PFSK-1 (cell line): ENCODE data around the gene NCOA3.

ENCODE experiments used
- FOXP2 ChIP-seq: optimal IDR thresholded peaks from 2 replicates; pipeline ENCODE3; 2011; ENCODE audit warnings: borderline replicate concordance, control low read depth, inconsistent platforms; ENCODE audit not compliant: insufficient read depth; ENCODE audit errors: extremely low read length, extremely low read depth
- POLR2AphosphoS5 ChIP-seq: IDR thresholded peaks from 2 replicates; pipeline ENCODE4 v1.6.1; 2012; ENCODE audit warnings: low read depth, mild to moderate bottlenecking, control low read depth, low read length, moderate library complexity
- REST ChIP-seq, 2 experiments: IDR thresholded peaks; 2 replicates each; pipeline versions ENCODE4 v1.6.1 to v1.8.0; 2011 to 2012; ENCODE audit warnings: low read depth in 2 of 2, low read length in 2 of 2, control low read depth in 1 of 2, inconsistent platforms in 1 of 2, mild to moderate bottlenecking in 1 of 2, moderate library complexity in 1 of 2; ENCODE audit not compliant: insufficient read depth in 1 of 2
- SIN3A ChIP-seq: IDR thresholded peaks from 2 replicates; pipeline ENCODE4 v1.6.1; 2012; ENCODE audit warnings: mild to moderate bottlenecking, low read length, moderate library complexity, borderline replicate concordance; ENCODE audit not compliant: insufficient read depth
- TAF1 ChIP-seq: IDR thresholded peaks from 2 replicates; pipeline ENCODE4 v1.6.1; 2012; ENCODE audit warnings: low read length, control low read depth, borderline replicate concordance; ENCODE audit not compliant: insufficient read depth

Gene NCOA3

DNA sequence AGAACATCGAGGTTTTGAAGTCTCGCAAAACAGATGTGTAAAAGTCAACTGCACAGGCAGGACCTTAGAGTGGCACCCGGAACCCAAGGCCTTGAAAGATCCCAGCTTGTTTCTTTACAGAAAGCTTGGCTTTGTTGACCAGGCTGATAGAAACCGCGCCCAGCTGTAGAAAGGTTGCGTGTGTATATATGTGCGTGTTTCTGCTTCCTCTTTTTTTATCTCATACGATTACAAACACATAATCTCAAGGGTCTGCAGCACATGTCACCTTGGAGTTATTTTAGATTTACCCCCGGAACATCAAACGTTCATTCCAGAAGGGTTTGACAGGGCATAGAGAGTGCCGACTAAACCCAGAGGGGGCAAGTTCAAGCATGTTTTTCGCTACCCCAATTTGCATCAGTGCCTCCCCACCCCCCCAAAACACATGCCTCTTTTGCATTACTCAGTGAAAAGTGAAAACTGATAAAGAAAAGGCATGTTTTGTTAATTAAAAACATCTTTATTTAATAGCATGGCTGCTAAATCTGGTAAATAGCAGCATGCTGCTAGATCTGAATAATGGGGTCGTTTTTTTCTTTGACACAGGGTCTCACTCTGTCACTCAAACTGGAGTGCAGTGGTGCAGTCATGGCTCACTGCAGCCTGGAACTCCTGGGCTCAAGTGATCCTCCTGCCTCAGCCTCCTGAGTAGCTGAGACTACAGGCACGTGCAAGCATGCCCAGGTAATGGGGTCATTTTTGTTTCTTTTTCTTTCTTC is 33.2 kb upstream of the NCOA3 start:
- TF ChIP-seq REST (IDR thresholded peaks at IDR 0.05; ENCODE audit: insufficient read depth in 1 of 2, low read depth in 2 of 2, low read length in 2 of 2), result no peak
- no peak for TF ChIP-seq SIN3A
- no peak for TF ChIP-seq FOXP2
- no peak for TF ChIP-seq POLR2AphosphoS5
- no peak for TF ChIP-seq TAF1

- TF ChIP-seq FOXP2 (no peak), SIN3A (no peak), TAF1 (no peak), POLR2AphosphoS5 (no peak), REST (IDR thresholded peaks at IDR 0.05; ENCODE audit: insufficient read depth in 1 of 2, low read depth in 2 of 2, low read length in 2 of 2) (no peak)
Measured at GRCh38 chr20:47475419-47476044, 26.2 kb upstream of the NCOA3 start.

- TF ChIP-seq TAF1 (no peak), SIN3A (no peak), REST (IDR thresholded peaks at IDR 0.05; ENCODE audit: insufficient read depth in 1 of 2, low read depth in 2 of 2, low read length in 2 of 2) (no peak), FOXP2 (no peak), POLR2AphosphoS5 (no peak)
Measured at GRCh38 chr20:47476452-47476851, 25.2 kb upstream of the NCOA3 start.

- TF ChIP-seq TAF1 (no peak), FOXP2 (no peak), POLR2AphosphoS5 (no peak), SIN3A (no peak), REST (IDR thresholded peaks at IDR 0.05; ENCODE audit: insufficient read depth in 1 of 2, low read depth in 2 of 2, low read length in 2 of 2) (no peak)
Measured at GRCh38 chr20:47479093-47479492, 22.6 kb upstream of the NCOA3 start.
